GM12891 (cell line): Measurements from ENCODE around the gene MBNL2.

Experiments
- DNase-seq: peaks from one replicate; pipeline ENCODE4 v3.0.0; 2011; ENCODE audit warnings: low spot score; ENCODE audit not compliant: insufficient read length
- FAIRE-seq: peaks from 2 replicates; lab custom pipeline; 2011; peaks lifted over from hg19 to GRCh38; lab: Jason Lieb, UNC
- PAX5 ChIP-seq: IDR thresholded peaks from 2 replicates; pipeline ENCODE4 v1.6.1; 2011; ENCODE audit warnings: low read length, moderate library complexity, mild to moderate bottlenecking; ENCODE audit not compliant: insufficient read depth, severe bottlenecking
- POLR2A ChIP-seq: IDR thresholded peaks from 2 replicates; pipeline ENCODE4 v1.6.1; 2011; ENCODE audit warnings: low read depth, low read length, control low read depth
- POLR2AphosphoS5 ChIP-seq: IDR thresholded peaks from 2 replicates; pipeline ENCODE4 v1.6.1; 2011; ENCODE audit warnings: low read depth, low read length, control low read depth
- POU2F2 ChIP-seq: IDR thresholded peaks from 2 replicates; pipeline ENCODE4 v1.6.1; 2011; ENCODE audit warnings: low read depth, mild to moderate bottlenecking, control low read depth, low read length, moderate library complexity
- SPI1 ChIP-seq: IDR thresholded peaks from 2 replicates; pipeline ENCODE4 v1.6.1; 2011; ENCODE audit warnings: low read depth, low read length, control low read depth
- TAF1 ChIP-seq: IDR thresholded peaks from 2 replicates; pipeline ENCODE4 v1.6.1; 2011; ENCODE audit warnings: low read depth, low read length, control low read depth

Gene MBNL2

GRCh38 chr13:97380696-97381095 is 158.6 kb downstream of the MBNL2 start:
- TF ChIP-seq POLR2AphosphoS5, result no peak
- TF ChIP-seq POU2F2, result no peak
- TF ChIP-seq POLR2A, result no peak
- TF ChIP-seq SPI1, result no peak
- TF ChIP-seq PAX5, result no peak
- no peak for TF ChIP-seq TAF1
- no peak for DNase-seq
- FAIRE-seq, result no peak

DNA sequence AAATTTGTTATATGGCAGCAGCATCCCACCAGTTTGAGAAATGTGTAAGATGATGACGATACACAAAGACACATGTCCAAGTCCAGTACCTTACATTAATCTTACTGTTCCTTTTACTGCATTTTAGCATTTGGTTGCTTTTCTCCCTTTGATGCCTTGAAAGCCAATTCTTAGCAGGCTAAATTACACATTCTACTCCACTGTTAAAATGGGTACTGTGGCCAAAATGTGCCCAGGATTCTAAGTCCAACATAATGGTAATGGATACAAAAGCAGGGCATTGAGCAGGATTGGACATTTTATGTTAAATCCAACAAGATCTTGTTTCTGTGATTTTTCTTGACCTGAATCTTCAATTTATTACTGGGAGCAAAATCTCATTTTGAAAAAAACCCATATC is 159.1 kb downstream of the MBNL2 start:
- FAIRE-seq (no peak), DNase-seq (no peak)
- TF ChIP-seq POLR2A (no peak), PAX5 (no peak), POLR2AphosphoS5 (no peak), POU2F2 (no peak), TAF1 (no peak), SPI1 (no peak)

- DNase-seq (no peak), FAIRE-seq (no peak)
- TF ChIP-seq POLR2A (no peak), TAF1 (no peak), PAX5 (no peak), POU2F2 (no peak), POLR2AphosphoS5 (no peak), SPI1 (no peak)
Measured at GRCh38 chr13:97382276-97382675, 160.1 kb downstream of the MBNL2 start.

GRCh38 chr13:97384371-97384770 is 162.2 kb downstream of the MBNL2 start:
- FAIRE-seq (no peak), DNase-seq (no peak)
- no peak for TF ChIP-seq POU2F2
- no peak for TF ChIP-seq TAF1
- no peak for TF ChIP-seq PAX5
- TF ChIP-seq POLR2AphosphoS5, result no peak
- no peak for TF ChIP-seq SPI1
- no peak for TF ChIP-seq POLR2A

GRCh38 chr13:97385146-97385545 is 163.0 kb downstream of the MBNL2 start:
- TF ChIP-seq POU2F2 (no peak), TAF1 (no peak), SPI1 (no peak)
- FAIRE-seq (no peak), DNase-seq (no peak)

DNA sequence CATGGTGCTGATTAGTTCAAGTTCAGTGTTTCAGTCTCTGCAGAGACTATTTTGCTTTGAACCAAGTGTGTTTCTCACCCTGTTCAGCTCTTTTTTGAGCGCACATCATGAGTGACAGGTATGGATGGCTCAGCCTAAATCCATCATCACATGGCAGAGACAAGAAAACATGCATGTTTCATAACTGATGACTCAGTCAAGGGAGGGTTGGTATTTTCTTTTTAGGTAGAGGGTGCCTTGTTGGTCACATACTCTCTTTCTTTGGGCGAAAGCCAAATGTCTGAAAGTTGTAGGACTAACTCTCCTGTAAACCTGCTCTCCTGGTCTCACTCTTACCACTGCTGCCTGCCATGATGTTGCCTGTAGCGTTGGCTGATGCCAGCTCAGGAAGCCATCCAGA is 163.7 kb downstream of the MBNL2 start:
- TF ChIP-seq POU2F2, result no peak
- no peak for TF ChIP-seq TAF1
- TF ChIP-seq POLR2AphosphoS5, result no peak
- DNase-seq (no peak), FAIRE-seq (peak; percentile 63)

DNA sequence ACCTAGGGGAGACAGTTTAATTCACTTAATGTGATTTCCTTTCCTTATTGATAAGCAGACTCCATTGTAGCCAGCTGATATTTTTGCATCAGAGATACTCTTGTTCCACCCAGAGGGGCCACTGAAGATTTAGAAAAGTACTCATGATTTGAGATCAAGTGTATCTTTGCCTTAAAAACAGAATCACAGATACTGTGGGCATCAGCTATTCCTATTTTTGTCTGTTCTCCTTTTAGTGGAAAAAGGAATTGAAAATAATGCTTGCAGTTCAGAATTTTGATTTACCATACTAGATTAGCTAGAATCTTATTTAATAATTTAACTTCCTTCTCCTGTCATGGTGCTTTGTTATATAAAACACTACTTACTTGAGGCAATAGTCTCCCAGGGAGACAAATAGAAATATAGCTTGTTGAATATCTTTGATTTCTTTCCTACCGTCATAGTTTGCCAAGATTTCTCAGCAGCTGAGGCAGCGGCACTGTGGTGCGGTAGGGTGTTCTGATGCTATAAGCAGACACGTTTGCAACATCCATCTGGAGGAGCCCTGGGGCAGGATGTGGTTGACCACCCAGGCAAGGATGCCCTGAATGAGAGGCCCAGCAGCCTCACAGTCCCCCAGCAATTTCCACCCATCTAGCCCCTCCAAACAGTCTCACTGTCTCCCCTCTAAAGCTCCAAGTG is 164.8 kb downstream of the MBNL2 start:
- TF ChIP-seq SPI1, result no peak
- TF ChIP-seq POU2F2, result no peak
- no peak for TF ChIP-seq TAF1
- TF ChIP-seq POLR2A, result no peak
- TF ChIP-seq PAX5, result no peak
- no peak for TF ChIP-seq POLR2AphosphoS5
- FAIRE-seq, result peak; percentile 20
- no peak for DNase-seq

GRCh38 chr13:97387485-97387839 is 165.3 kb downstream of the MBNL2 start:
- no peak for FAIRE-seq
- no peak for DNase-seq
- TF ChIP-seq POU2F2 (no peak), POLR2AphosphoS5 (no peak), POLR2A (no peak), SPI1 (no peak), PAX5 (no peak), TAF1 (no peak)

DNA sequence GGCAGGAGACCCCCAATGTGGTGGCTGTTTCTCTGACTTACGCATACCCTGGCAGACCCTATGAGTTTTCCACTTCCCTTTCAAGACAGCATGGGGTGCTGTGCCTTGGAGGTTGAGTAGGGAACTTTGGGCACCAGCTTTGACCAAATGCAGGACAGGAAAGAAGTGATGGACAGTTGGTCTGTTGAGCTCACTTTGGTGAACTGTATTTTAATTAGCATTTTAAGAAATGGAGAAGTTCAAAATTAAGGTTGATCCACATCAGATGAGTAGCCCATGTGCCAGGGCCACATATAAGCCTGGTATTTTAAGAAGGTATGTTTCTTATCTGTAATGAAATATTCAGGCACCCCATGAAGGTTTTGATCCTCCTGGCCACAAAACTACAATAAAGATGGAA is 165.8 kb downstream of the MBNL2 start:
- DNase-seq (no peak), FAIRE-seq (no peak)
- TF ChIP-seq PAX5 (no peak), TAF1 (no peak), SPI1 (no peak), POLR2A (no peak), POU2F2 (no peak), POLR2AphosphoS5 (no peak)

- DNase-seq, result no peak
- no peak for FAIRE-seq
- no peak for TF ChIP-seq POLR2AphosphoS5
- TF ChIP-seq POU2F2, result no peak
- no peak for TF ChIP-seq PAX5
- no peak for TF ChIP-seq TAF1
- TF ChIP-seq SPI1, result no peak
- no peak for TF ChIP-seq POLR2A
Measured at GRCh38 chr13:97388373-97388772, 166.2 kb downstream of the MBNL2 start.
